Endodermal cell (in vitro differentiated cells): Measurements from ENCODE around the gene PRIM2. TPM values are rescaled to one million over a fixed set of nuclear protein-coding genes. Genes with fewer than 3 reads are reported as not detected.
"Not testable (repeated sequence)": the region's sequence is repeated elsewhere in the genome, so short reads cannot be mapped to it uniquely, and the experiment has no call there.

Source experiments
- DNase-seq: peaks from one replicate; pipeline ENCODE4 v3.0.0-alpha.2; 2017
- H3K27ac ChIP-seq: 2 replicates; pipeline ENCODE4 v1.5.1; 2013; ENCODE audit warnings: mild to moderate bottlenecking, low read depth, low read length, moderate library complexity
- H3K27me3 ChIP-seq: 2 replicates; pipeline ENCODE4 v1.6.1; 2013; ENCODE audit warnings: mild to moderate bottlenecking, low read length, moderate library complexity; ENCODE audit not compliant: insufficient read depth, control insufficient read depth, poor library complexity, severe bottlenecking
- H3K36me3 ChIP-seq: 2 replicates; pipeline ENCODE4 v1.7.0; 2013; ENCODE audit warnings: mild to moderate bottlenecking, low read length, moderate library complexity; ENCODE audit not compliant: control insufficient read depth, insufficient read depth
- H3K4me1 ChIP-seq: one replicate; pipeline ENCODE4 v1.7.0; 2013; ENCODE audit warnings: low read length; ENCODE audit not compliant: control insufficient read depth, insufficient read depth
- H3K4me3 ChIP-seq: 2 replicates; pipeline ENCODE4 v1.5.1; 2013; ENCODE audit warnings: mild to moderate bottlenecking, low read length, moderate library complexity
- H3K9ac ChIP-seq: 2 replicates; pipeline ENCODE4 v1.6.1; 2013; ENCODE audit warnings: mild to moderate bottlenecking, low read length, moderate library complexity; ENCODE audit not compliant: poor library complexity, severe bottlenecking; ENCODE audit errors: extremely low read depth
- H3K9me3 ChIP-seq: 2 replicates; pipeline ENCODE4 v1.6.1; 2013; ENCODE audit warnings: mild to moderate bottlenecking, low read length, moderate library complexity; ENCODE audit not compliant: control insufficient read depth
- H3K27ac Mint-ChIP-seq: 2 replicates; pipeline ENCODE4 v1.8.0; 2020; ENCODE audit warnings: mixed read lengths
- H3K27me3 Mint-ChIP-seq: 2 replicates; pipeline ENCODE4 v1.8.0; 2021; ENCODE audit warnings: mild to moderate bottlenecking, mixed read lengths; ENCODE audit not compliant: insufficient read depth
- H3K36me3 Mint-ChIP-seq: 2 replicates; pipeline ENCODE4 v1.8.0; 2020; ENCODE audit warnings: low read depth, mixed read lengths
- H3K4me1 Mint-ChIP-seq: 2 replicates; pipeline ENCODE4 v1.8.0; 2020; ENCODE audit warnings: mixed read lengths
- H3K4me3 Mint-ChIP-seq: 2 replicates; pipeline ENCODE4 v1.8.0; 2020; ENCODE audit warnings: mild to moderate bottlenecking, moderate library complexity, mixed read lengths
- H3K9me3 Mint-ChIP-seq: 2 replicates; pipeline ENCODE4 v1.8.0; 2020; ENCODE audit warnings: mild to moderate bottlenecking, mixed read lengths
- WGBS, 2 experiments: methylation state at CpG; one replicate each; pipeline versions ENCODE4 v1.1.5 to v1.1.7; 2013; ENCODE audit warnings: missing lambda C conversion rate in 2 of 2, mixed read lengths in 1 of 2; ENCODE audit not compliant: insufficient coverage in 1 of 2, insufficient read length in 1 of 2; 5-methylcytosine and 5-hydroxymethylcytosine counted together
- total RNA-seq, 2 donors: library from RNA; stranded (reverse); fragmentation: NEBNext Ultra II Directional in 1 of 2; extraction: Animal tissue kit (Norgen Biotek cat#: 25700) in 1 of 2; gene quantifications; 2 replicates in 1 of 2; 3 replicates in 1 of 2; pipeline ENCODE4 v1.2.1, GENCODE V29; 2021
- TF ChIP-seq, protein P1 (sequence below): fragments of 200-600 bp; sonication (generic); conservative IDR thresholded peaks from 2 replicates; pipeline ENCODE4 v1.5.0; 2021; ENCODE audit warnings: antibody characterized with exemption, mild to moderate bottlenecking

PRIM2 gene
- total RNA-seq, 2 donors from 2014 or later, result 30.9 to 43.1 TPM

DNA sequence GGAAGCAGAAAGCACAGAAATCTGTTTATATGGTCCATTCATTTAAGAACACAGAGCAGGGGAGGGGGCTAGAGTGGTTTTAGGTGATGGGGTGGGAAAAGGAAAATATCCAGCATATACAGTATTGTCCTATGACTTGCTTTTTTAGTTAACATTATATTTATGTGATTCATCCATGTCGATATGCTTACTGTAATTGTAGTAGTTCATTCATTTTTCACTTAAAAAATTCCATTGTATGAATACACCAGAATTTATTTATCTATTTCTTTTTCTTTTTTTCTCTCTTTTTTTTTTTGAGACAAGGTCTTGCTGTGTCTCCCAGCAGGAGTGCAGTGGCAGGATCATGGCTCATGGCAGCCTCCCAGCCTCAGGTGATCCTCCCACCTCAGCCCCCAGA lies 9.6 kb upstream of the PRIM2 start:
- Mint-ChIP-seq H3K4me1 (no peaks in the 10 kb centered on the region), H3K36me3 (peaks cover 2% of the 10 kb centered on the region), H3K4me3 (no peak overlapping the region), H3K27ac (no peak overlapping the region), H3K9me3 (peaks cover 19% of the 10 kb centered on the region), H3K27me3 (peaks cover 2% of the 10 kb centered on the region)
- Histone ChIP-seq H3K9me3 (no peaks in the 10 kb centered on the region), H3K9ac (no peak overlapping the region), H3K4me1 (no peaks in the 10 kb centered on the region), H3K27me3 (no peaks in the 10 kb centered on the region), H3K4me3 (no peak overlapping the region), H3K36me3 (no peaks in the 10 kb centered on the region), H3K27ac (no peak overlapping the region)
- WGBS, 2 experiments, result no CpG with 5 or more reads among the region's 1 CpG
- no peak for DNase-seq
- TF ChIP-seq, protein P1, sequence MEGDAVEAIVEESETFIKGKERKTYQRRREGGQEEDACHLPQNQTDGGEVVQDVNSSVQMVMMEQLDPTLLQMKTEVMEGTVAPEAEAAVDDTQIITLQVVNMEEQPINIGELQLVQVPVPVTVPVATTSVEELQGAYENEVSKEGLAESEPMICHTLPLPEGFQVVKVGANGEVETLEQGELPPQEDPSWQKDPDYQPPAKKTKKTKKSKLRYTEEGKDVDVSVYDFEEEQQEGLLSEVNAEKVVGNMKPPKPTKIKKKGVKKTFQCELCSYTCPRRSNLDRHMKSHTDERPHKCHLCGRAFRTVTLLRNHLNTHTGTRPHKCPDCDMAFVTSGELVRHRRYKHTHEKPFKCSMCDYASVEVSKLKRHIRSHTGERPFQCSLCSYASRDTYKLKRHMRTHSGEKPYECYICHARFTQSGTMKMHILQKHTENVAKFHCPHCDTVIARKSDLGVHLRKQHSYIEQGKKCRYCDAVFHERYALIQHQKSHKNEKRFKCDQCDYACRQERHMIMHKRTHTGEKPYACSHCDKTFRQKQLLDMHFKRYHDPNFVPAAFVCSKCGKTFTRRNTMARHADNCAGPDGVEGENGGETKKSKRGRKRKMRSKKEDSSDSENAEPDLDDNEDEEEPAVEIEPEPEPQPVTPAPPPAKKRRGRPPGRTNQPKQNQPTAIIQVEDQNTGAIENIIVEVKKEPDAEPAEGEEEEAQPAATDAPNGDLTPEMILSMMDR, result no peak

DNA sequence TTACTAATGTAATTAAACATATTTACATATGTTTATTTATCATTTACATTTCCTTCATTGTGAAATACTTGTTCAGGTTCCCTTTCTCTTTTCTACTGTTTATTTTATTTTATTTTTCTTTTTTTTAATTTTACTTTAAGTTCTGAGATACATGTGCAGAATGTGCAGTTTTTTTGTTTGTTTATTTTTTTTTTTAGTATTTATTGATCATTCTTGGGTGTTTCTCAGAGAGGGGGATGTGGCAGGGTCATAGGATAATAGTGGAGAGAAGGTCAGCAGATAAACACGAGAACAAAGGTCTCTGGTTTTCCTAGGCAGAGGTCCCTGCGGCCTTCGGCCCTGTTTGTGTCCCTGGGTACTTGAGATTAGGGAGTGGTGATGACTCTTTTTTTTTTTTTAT lies 8.7 kb upstream of the PRIM2 start:
- H3K36me3 Mint-ChIP-seq, DNase-seq, H3K27ac ChIP-seq, H3K9ac ChIP-seq, H3K36me3 ChIP-seq, H3K4me3 ChIP-seq, H3K4me1 ChIP-seq, H3K4me3 Mint-ChIP-seq, H3K9me3 ChIP-seq, H3K27me3 ChIP-seq, H3K27ac Mint-ChIP-seq, H3K4me1 Mint-ChIP-seq, H3K27me3 Mint-ChIP-seq: not testable (repeated sequence)
- H3K9me3 Mint-ChIP-seq, result peaks cover 19% of the 10 kb centered on the region
- WGBS, 2 experiments, result no CpG with 5 or more reads among the region's 3 CpGs

DNA sequence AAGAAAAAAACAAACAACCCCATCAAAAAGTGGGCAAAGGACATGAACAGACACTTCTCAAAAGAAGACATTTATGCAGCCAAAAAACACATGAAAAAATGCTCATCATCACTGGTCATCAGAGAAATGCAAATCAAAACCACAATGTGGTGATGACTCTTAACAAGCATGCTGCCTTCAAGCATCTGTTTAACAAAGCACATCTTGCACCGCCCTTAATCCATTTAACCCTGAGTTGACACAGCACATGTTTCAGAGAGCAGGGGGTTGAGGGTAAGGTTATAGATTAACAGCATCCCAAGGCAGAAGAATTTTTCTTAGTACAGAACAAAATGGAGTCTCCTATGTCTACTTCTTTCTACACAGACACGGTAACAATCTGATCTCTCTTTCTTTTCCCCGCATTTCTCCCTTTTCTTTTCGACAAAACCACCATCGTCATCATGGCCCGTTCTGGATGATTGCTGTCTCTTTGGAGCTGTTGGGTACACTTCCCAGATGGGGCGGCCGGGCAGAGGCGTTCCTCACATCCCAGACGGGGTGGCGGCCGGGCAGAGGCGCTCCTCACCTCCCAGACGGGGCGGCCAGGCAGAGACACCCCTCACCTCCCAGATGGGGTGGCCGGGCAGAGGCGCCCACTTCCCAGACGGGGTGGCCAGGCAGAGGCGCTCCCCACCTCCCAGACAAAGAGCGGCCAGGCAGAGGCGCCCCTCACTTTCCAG lies 7.2 kb upstream of the PRIM2 start:
- H3K27me3 Mint-ChIP-seq, H3K4me3 Mint-ChIP-seq, H3K27ac Mint-ChIP-seq, H3K9ac ChIP-seq, H3K27ac ChIP-seq, H3K9me3 ChIP-seq, H3K36me3 Mint-ChIP-seq, H3K36me3 ChIP-seq, DNase-seq, H3K4me3 ChIP-seq, H3K4me1 ChIP-seq, H3K27me3 ChIP-seq, H3K4me1 Mint-ChIP-seq: not testable (repeated sequence)
- 96 to 98% methylated on average over 8 to 21 of the region's 21 CpGs for WGBS, 2 experiments
- H3K9me3 Mint-ChIP-seq, result peaks cover 19% of the 10 kb centered on the region

DNA sequence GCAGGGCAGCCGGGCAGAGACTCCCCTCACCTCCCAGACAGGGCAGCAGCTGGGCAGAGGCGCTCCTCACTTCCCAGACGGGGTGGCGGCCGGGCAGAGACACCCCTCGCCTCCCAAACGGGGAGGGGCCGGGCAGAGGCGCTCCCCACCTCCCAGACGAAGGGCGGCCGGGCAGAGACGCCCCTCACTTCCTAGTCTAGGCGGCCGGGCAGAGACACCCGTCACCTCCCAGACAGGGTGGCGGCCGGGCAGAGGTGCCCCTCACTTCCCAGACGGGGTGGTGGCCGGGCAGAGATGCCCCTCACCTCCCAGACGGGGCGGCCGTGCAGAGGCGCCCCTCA lies 6.6 kb upstream of the PRIM2 start:
- no peak overlapping the region for H3K27ac Mint-ChIP-seq
- H3K36me3 Mint-ChIP-seq, result peaks cover 2% of the 10 kb centered on the region
- 95 to 100% methylated on average over 5 to 24 of the region's 24 CpGs for WGBS, 2 experiments
- no peak overlapping the region for H3K4me3 ChIP-seq
- peaks cover 8% of the 10 kb centered on the region for H3K27me3 Mint-ChIP-seq
- no peak for DNase-seq
- TF ChIP-seq, protein P1, result no peak
- H3K27ac ChIP-seq, result no peak overlapping the region
- H3K36me3 ChIP-seq, result no peaks in the 10 kb centered on the region
- peaks cover 19% of the 10 kb centered on the region for H3K9me3 Mint-ChIP-seq
- H3K4me1 Mint-ChIP-seq, result no peaks in the 10 kb centered on the region
- H3K9ac ChIP-seq, result no peak overlapping the region
- H3K4me1 ChIP-seq, result no peaks in the 10 kb centered on the region
- H3K4me3 Mint-ChIP-seq, result no peak overlapping the region
- no peaks in the 10 kb centered on the region for H3K27me3 ChIP-seq
- no peaks in the 10 kb centered on the region for H3K9me3 ChIP-seq

DNA sequence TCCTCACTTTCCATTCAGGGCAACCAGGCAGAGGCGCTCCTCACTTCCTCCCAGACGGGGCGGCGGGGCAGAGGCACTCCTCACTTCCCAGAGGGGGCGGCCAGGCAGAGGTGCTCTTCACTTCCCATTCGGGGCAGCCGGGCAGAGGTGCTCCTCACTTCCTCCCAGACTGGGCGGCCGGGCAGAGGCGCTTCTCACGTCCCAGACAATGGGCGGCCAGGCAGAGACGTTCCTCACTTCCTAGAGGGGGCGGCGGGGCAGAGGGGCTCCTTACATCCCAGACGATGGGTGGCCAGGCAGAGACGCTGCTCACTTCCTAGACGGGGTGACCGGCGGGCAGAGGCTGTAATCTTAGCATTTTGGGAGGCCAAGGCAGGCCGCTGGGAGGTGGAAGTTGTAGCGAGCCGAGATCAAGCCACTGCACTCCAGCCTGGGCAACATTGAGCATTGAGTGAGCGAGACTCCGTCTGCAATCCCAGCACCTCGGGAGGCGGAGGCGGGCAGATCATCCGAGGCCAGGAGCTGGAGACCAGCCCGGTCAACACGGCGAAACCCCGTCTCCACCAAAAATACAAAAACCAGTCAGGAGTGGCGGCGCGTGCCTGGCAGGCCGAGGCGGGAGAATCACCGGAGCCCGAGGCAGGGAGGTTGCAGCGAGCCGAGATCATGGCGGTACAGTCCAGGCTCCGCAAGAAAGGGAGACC lies 6.0 kb upstream of the PRIM2 start:
- H3K27ac Mint-ChIP-seq, H3K27me3 Mint-ChIP-seq, H3K36me3 Mint-ChIP-seq, H3K9me3 ChIP-seq, H3K4me3 Mint-ChIP-seq, H3K36me3 ChIP-seq, H3K27ac ChIP-seq, DNase-seq, H3K27me3 ChIP-seq, H3K4me3 ChIP-seq, H3K4me1 Mint-ChIP-seq, H3K9ac ChIP-seq, H3K4me1 ChIP-seq: not testable (repeated sequence)
- H3K9me3 Mint-ChIP-seq, result peaks cover 19% of the 10 kb centered on the region
- 93 to 95% methylated on average over 12 to 38 of the region's 44 CpGs for WGBS, 2 experiments
